ENCODE measurements around the gene C1orf87.

C1orf87 gene

GRCh38 chr1:60090655-60091054, 17.1 kb upstream of the C1orf87 start:
- Histone ChIP-seq H3K4me3 (ENCODE audit: low read length) (no peak overlapping the region), H3F3A (ENCODE audit: insufficient read depth, low read length) (no peaks in the 10 kb centered on the region), H3K4me1 (ENCODE audit: low read length) (no peaks in the 10 kb centered on the region), H3K27me3 (replicated peaks; ENCODE audit: insufficient read depth, low read length) (no peaks in the 10 kb centered on the region), H3K9me3 (replicated peaks; ENCODE audit: insufficient read depth, low read length) (no peaks in the 10 kb centered on the region), H3K79me2 (ENCODE audit: low read length) (no peaks in the 10 kb centered on the region), H3K9ac (ENCODE audit: low read length) (no peak overlapping the region), H3K36me3 (replicated peaks; ENCODE audit: insufficient read depth, low read length) (no peaks in the 10 kb centered on the region), H3K27ac (ENCODE audit: low read length) (no peak overlapping the region), H3K4me2 (ENCODE audit: low read depth, low read length) (no peak overlapping the region), H3K9me2 (replicated peaks; ENCODE audit: insufficient read depth, low read length) (no peaks in the 10 kb centered on the region), H4K20me1 (ENCODE audit: insufficient read depth, low read length) (no peaks in the 10 kb centered on the region), H2AFZ (ENCODE audit: low read length) (no peak overlapping the region)
- TF ChIP-seq CTCF (IDR thresholded peaks at IDR 0.05; ENCODE audit: low read length) (no peak), EZH2phosphoT487 (IDR thresholded peaks at IDR 0.05; ENCODE audit: low read length) (no peak), EZH2 (optimal IDR thresholded peaks at IDR 0.05; ENCODE audit: low read depth, low read length) (no peak)
- no peak for DNase-seq

GRCh38 chr1:60088620-60089155, 15.1 kb upstream of the C1orf87 start:
- no peaks in the 10 kb centered on the region for H3K27me3 ChIP-seq (replicated peaks; ENCODE audit: insufficient read depth, low read length)
- DNase-seq: no peak
- H3K4me2 ChIP-seq (ENCODE audit: low read depth, low read length): no peak overlapping the region
- H3K9ac ChIP-seq (ENCODE audit: low read length): no peak overlapping the region
- H2AFZ ChIP-seq (ENCODE audit: low read length): no peak overlapping the region
- H3K36me3 ChIP-seq (replicated peaks; ENCODE audit: insufficient read depth, low read length): no peaks in the 10 kb centered on the region
- H3K4me3 ChIP-seq (ENCODE audit: low read length): no peak overlapping the region
- H3K4me1 ChIP-seq (ENCODE audit: low read length): no peaks in the 10 kb centered on the region
- no peaks in the 10 kb centered on the region for H4K20me1 ChIP-seq (ENCODE audit: insufficient read depth, low read length)
- TF ChIP-seq EZH2phosphoT487 (IDR thresholded peaks at IDR 0.05; ENCODE audit: low read length) (no peak), CTCF (IDR thresholded peaks at IDR 0.05; ENCODE audit: low read length) (no peak), EZH2 (optimal IDR thresholded peaks at IDR 0.05; ENCODE audit: low read depth, low read length) (no peak)
- no peaks in the 10 kb centered on the region for H3K9me3 ChIP-seq (replicated peaks; ENCODE audit: insufficient read depth, low read length)
- H3K27ac ChIP-seq (ENCODE audit: low read length): no peak overlapping the region
- no peaks in the 10 kb centered on the region for H3K79me2 ChIP-seq (ENCODE audit: low read length)
- H3K9me2 ChIP-seq (replicated peaks; ENCODE audit: insufficient read depth, low read length): no peaks in the 10 kb centered on the region
- no peaks in the 10 kb centered on the region for H3F3A ChIP-seq (ENCODE audit: insufficient read depth, low read length)

- H2AFZ ChIP-seq (ENCODE audit: low read length): no peak overlapping the region
- H3K9me2 ChIP-seq (replicated peaks; ENCODE audit: insufficient read depth, low read length): no peaks in the 10 kb centered on the region
- DNase-seq: no peak
- no peaks in the 10 kb centered on the region for H4K20me1 ChIP-seq (ENCODE audit: insufficient read depth, low read length)
- no peak overlapping the region for H3K4me3 ChIP-seq (ENCODE audit: low read length)
- H3K79me2 ChIP-seq (ENCODE audit: low read length): no peaks in the 10 kb centered on the region
- no peaks in the 10 kb centered on the region for H3K4me1 ChIP-seq (ENCODE audit: low read length)
- H3K9me3 ChIP-seq (replicated peaks; ENCODE audit: insufficient read depth, low read length): no peaks in the 10 kb centered on the region
- no peak overlapping the region for H3K4me2 ChIP-seq (ENCODE audit: low read depth, low read length)
- H3K27ac ChIP-seq (ENCODE audit: low read length): no peak overlapping the region
- H3F3A ChIP-seq (ENCODE audit: insufficient read depth, low read length): no peaks in the 10 kb centered on the region
- H3K36me3 ChIP-seq (replicated peaks; ENCODE audit: insufficient read depth, low read length): no peaks in the 10 kb centered on the region
- no peaks in the 10 kb centered on the region for H3K27me3 ChIP-seq (replicated peaks; ENCODE audit: insufficient read depth, low read length)
- TF ChIP-seq EZH2phosphoT487 (IDR thresholded peaks at IDR 0.05; ENCODE audit: low read length) (no peak), EZH2 (optimal IDR thresholded peaks at IDR 0.05; ENCODE audit: low read depth, low read length) (no peak), CTCF (IDR thresholded peaks at IDR 0.05; ENCODE audit: low read length) (no peak)
- H3K9ac ChIP-seq (ENCODE audit: low read length): no peak overlapping the region
Measured at GRCh38 chr1:60087681-60088080, 14.1 kb upstream of the C1orf87 start.
